Vein endothelial cell (primary cell): Measurements from ENCODE around the gene ZNF682. TPM values are rescaled to one million over a fixed set of nuclear protein-coding genes. Genes with fewer than 3 reads are reported as not detected.

Experiments used
- small RNA-seq: library from RNA; depleted of rRNA; stranded (forward); fragments of <200 nt; gene quantifications from one replicate; pipeline ENCODE3, GENCODE V24; 2012
- total RNA-seq: library from RNA; depleted of rRNA; stranded (reverse); fragments of >200 nt; gene quantifications from 2 replicates; pipeline ENCODE4 v1.2.3, GENCODE V29; 2012

The ZNF682 gene
- 1.6 and 6.3 TPM in 2 replicates for total RNA-seq

DNA sequence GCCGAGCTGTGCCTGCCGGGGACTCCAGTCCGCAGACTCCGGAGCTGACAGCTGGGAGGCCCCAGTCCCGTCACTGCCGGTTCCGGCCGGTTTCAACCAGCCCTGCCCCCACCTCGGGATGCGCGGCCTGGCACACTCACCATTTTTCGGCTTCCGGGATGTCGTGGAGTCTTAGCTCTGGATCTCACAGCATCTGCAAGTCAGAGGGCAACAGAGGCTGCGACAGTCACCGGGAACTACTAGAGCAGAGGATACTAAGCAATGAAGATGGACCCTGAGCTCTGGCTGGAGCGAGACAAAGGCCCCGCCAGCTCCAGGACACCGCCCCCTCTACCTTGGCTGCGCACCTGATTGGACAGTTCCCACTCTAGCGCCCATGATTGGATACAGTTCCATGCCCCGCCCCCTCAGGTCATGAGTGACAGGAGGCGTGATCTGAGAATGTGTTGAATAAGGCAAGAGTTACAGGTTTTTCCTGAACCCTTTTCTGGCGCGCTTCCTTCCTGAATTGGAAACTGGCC is at the start of gene ZNF682:
Gene ZNF682, minus strand, starts transcription at position 303 of the 521 bp plus-strand sequence. Its CDS starts 160 bp downstream, at position 143.

DNA sequence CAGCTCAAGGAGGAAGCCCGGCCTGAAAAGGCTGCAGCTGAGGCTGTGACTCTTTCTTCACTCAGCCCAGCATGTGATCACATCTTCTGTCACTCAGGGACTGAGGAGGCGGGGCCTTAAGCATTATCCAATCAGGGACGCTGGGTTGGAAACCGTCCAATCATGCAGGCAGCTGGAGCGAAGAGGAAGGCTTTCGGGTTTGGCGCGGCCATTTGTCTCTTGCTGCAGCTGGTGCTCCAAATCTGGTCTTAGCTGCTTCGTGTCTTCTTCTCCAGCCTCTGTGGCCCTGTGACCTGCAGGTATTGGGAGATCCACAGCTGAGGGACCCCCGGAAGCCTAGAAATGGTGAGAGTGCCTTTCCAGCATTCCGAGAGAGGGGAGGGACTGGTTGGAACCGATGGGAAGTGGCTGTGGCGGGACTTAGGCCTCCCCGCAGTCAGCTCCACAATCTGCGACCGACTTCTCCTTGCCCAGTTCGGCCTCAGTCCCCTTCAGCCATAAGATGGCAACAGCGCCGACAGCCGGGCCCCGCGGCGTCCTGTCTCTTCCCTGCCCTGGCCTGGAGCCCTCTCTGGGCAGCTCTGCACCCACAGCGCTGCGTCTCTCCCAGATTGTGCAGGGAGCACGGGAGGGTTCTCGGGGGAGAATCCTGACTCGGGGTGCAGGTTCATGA is 38.6 kb upstream of the ZNF682 start, which contains the start of gene ZNF90:
Gene ZNF90, plus strand, starts transcription at position 210 of the 673 bp plus-strand sequence. Its CDS starts 133 bp downstream, at position 343.

Small RNA genes within 50 kb of the gene (small RNA-seq; reads per million reads assigned to genes)
- gene AC006539.3 = not detected

Other genes starting within 250 kb of the ZNF682 start
- gene ZNF506, start 217.8 kb downstream of the ZNF682 start, total RNA-seq = 6.9 and 13.1 TPM in 2 replicates
- gene ZNF253, start 173.6 kb downstream of the ZNF682 start, total RNA-seq = 6.5 and 6.7 TPM in 2 replicates
- 5.9 and 12.8 TPM in 2 replicates for gene ZNF93, start 138.6 kb downstream of the ZNF682 start, total RNA-seq
- 0.65 and 1.5 TPM in 2 replicates for gene ZNF90, start 38.5 kb upstream of the ZNF682 start, total RNA-seq
- 7.2 and 8.5 TPM in 2 replicates for gene ZNF486, start 127.7 kb upstream of the ZNF682 start, total RNA-seq